Activated naive CD4-positive, alpha-beta T cell treated with anti-CD3 and anti-CD28 coated beads, Interleukin-2, amount 10 ng/mL, durations not matched to agents 7 days and 5 days (primary cell): Measurements from ENCODE around the gene CFAP57.
"Not testable (repeated sequence)": the region's sequence is repeated elsewhere in the genome, so short reads cannot be mapped to it uniquely, and the experiment has no call there.

ENCODE experiments used
- CTCF ChIA-PET: fragments of 350-600 bp; sonication (Branson Sonifier 250); formaldehyde crosslinking; loops from one replicate; lab custom pipeline; 2021; ENCODE audit warnings: antibody characterized with exemption; lab: Charles Lee
- DNase-seq: peaks from one replicate; pipeline ENCODE4 v3.0.0-alpha.2; 2020
- H3K27ac Mint-ChIP-seq: one replicate; pipeline ENCODE4 v1.8.0; 2021; ENCODE audit warnings: mild to moderate bottlenecking, moderate library complexity, mixed read lengths
- H3K27me3 Mint-ChIP-seq: one replicate; pipeline ENCODE4 v1.8.0; 2021; ENCODE audit warnings: mild to moderate bottlenecking, mixed read lengths
- H3K36me3 Mint-ChIP-seq: one replicate; pipeline ENCODE4 v1.8.0; 2021; ENCODE audit warnings: mixed read lengths
- H3K4me1 Mint-ChIP-seq: one replicate; pipeline ENCODE4 v1.8.0; 2021; ENCODE audit warnings: mixed read lengths
- H3K4me3 Mint-ChIP-seq: one replicate; pipeline ENCODE4 v1.8.0; 2021; ENCODE audit warnings: mild to moderate bottlenecking, moderate library complexity, mixed read lengths
- H3K9me3 Mint-ChIP-seq: one replicate; pipeline ENCODE4 v1.8.0; 2021; ENCODE audit warnings: mixed read lengths

CFAP57 gene

GRCh38 chr1:43171876-43172526 is at the start of gene CFAP57, which contains the start of gene EBNA1BP2:
Gene CFAP57, plus strand, starts transcription at chr1:43172330. Its CDS starts 424 bp downstream, at chr1:43172754.
Gene EBNA1BP2, minus strand, starts transcription at chr1:43172290. Its CDS starts 172 bp downstream, at chr1:43172118.
- peaks cover 30% of the 10 kb centered on the region for H3K4me1 Mint-ChIP-seq
- CTCF ChIA-PET, result interaction anchor here (1.2 kb wide), 1 partner anchor 99 kb away, joined by 3 read pairs; no protein-coding TSS in a partner anchor
- no peaks in the 10 kb centered on the region for H3K9me3 Mint-ChIP-seq

GRCh38 chr1:43123031-43123430 is 49.1 kb upstream of the CFAP57 start:
- H3K4me1 Mint-ChIP-seq, result no peaks in the 10 kb centered on the region
- no peak overlapping the region for H3K4me3 Mint-ChIP-seq
- no peaks in the 10 kb centered on the region for H3K9me3 Mint-ChIP-seq
- peaks cover 33% of the 10 kb centered on the region for H3K27me3 Mint-ChIP-seq
- CTCF ChIA-PET, result no interaction called here
- no peak for DNase-seq
- no peak overlapping the region for H3K27ac Mint-ChIP-seq
- H3K36me3 Mint-ChIP-seq, result no peaks in the 10 kb centered on the region

More at GRCh38 chr1:43171876-43172526, at the start of gene CFAP57, which contains the start of gene EBNA1BP2:
- H3K27me3 Mint-ChIP-seq, result peaks cover 18% of the 10 kb centered on the region
- peak; percentile 95 for DNase-seq
- peak within 1 kb of the TSS; percentile 87 for H3K27ac Mint-ChIP-seq
- H3K36me3 Mint-ChIP-seq, result peaks cover 35% of the 10 kb centered on the region
- peak within 1 kb of the TSS; percentile 98 for H3K4me3 Mint-ChIP-seq

GRCh38 chr1:43128816-43129215 is 43.3 kb upstream of the CFAP57 start:
- Mint-ChIP-seq H3K9me3 (no peaks in the 10 kb centered on the region), H3K27ac (no peak overlapping the region), H3K4me1 (no peaks in the 10 kb centered on the region), H3K36me3 (no peaks in the 10 kb centered on the region), H3K4me3 (no peak overlapping the region), H3K27me3 (peaks cover 33% of the 10 kb centered on the region)
- no peak for DNase-seq
- CTCF ChIA-PET, result no interaction called here

- no peak overlapping the region for H3K27ac Mint-ChIP-seq
- H3K36me3 Mint-ChIP-seq, result no peaks in the 10 kb centered on the region
- no peak for DNase-seq
- H3K27me3 Mint-ChIP-seq, result peaks cover 36% of the 10 kb centered on the region
- H3K9me3 Mint-ChIP-seq, result no peaks in the 10 kb centered on the region
- H3K4me3 Mint-ChIP-seq, result no peak overlapping the region
- CTCF ChIA-PET, result no interaction called here
- no peaks in the 10 kb centered on the region for H3K4me1 Mint-ChIP-seq
Measured at GRCh38 chr1:43129426-43129825, 42.7 kb upstream of the CFAP57 start.

GRCh38 chr1:43134068-43134467 is 38.1 kb upstream of the CFAP57 start:
- no peak for DNase-seq
- H3K9me3 Mint-ChIP-seq, result no peaks in the 10 kb centered on the region
- H3K27me3 Mint-ChIP-seq, result peaks cover 30% of the 10 kb centered on the region
- no peak overlapping the region for H3K4me3 Mint-ChIP-seq
- no peaks in the 10 kb centered on the region for H3K4me1 Mint-ChIP-seq
- no peak overlapping the region for H3K27ac Mint-ChIP-seq
- CTCF ChIA-PET, result no interaction called here
- no peaks in the 10 kb centered on the region for H3K36me3 Mint-ChIP-seq

- Mint-ChIP-seq H3K9me3 (no peaks in the 10 kb centered on the region), H3K36me3 (no peaks in the 10 kb centered on the region), H3K4me3 (no peak overlapping the region), H3K27ac (no peak overlapping the region), H3K27me3 (peaks cover 27% of the 10 kb centered on the region), H3K4me1 (no peaks in the 10 kb centered on the region)
- CTCF ChIA-PET, result no interaction called here
- DNase-seq, result no peak
Measured at GRCh38 chr1:43134640-43135039, 37.5 kb upstream of the CFAP57 start.

GRCh38 chr1:43135857-43136781 is 36.0 kb upstream of the CFAP57 start:
- Mint-ChIP-seq H3K4me1 (no peaks in the 10 kb centered on the region), H3K27ac (no peak overlapping the region), H3K36me3 (no peaks in the 10 kb centered on the region), H3K9me3 (no peaks in the 10 kb centered on the region), H3K4me3 (no peak overlapping the region), H3K27me3 (peaks cover 31% of the 10 kb centered on the region)
- no peak for DNase-seq
- CTCF ChIA-PET, result no interaction called here

GRCh38 chr1:43137445-43138052 is 34.6 kb upstream of the CFAP57 start:
- CTCF ChIA-PET, result no interaction called here
- H3K9me3 Mint-ChIP-seq, result no peaks in the 10 kb centered on the region

GRCh38 chr1:43139295-43139694 is 32.8 kb upstream of the CFAP57 start:
- DNase-seq, CTCF ChIA-PET, H3K4me3 Mint-ChIP-seq, H3K36me3 Mint-ChIP-seq, H3K27ac Mint-ChIP-seq, H3K4me1 Mint-ChIP-seq, H3K9me3 Mint-ChIP-seq: not testable (repeated sequence)
- H3K27me3 Mint-ChIP-seq, result peaks cover 32% of the 10 kb centered on the region

More at GRCh38 chr1:43137445-43138052, 34.6 kb upstream of the CFAP57 start:
- H3K27me3 Mint-ChIP-seq, result peaks cover 25% of the 10 kb centered on the region
- H3K4me1 Mint-ChIP-seq, result no peaks in the 10 kb centered on the region
- H3K36me3 Mint-ChIP-seq, result no peaks in the 10 kb centered on the region
- DNase-seq, result no peak
- no peak overlapping the region for H3K27ac Mint-ChIP-seq
- no peak overlapping the region for H3K4me3 Mint-ChIP-seq

GRCh38 chr1:43140010-43140409 is 32.1 kb upstream of the CFAP57 start:
- H3K27me3 Mint-ChIP-seq, result peaks cover 35% of the 10 kb centered on the region

GRCh38 chr1:43140583-43140982 is 31.5 kb upstream of the CFAP57 start:
- no peak overlapping the region for H3K27ac Mint-ChIP-seq
- H3K27me3 Mint-ChIP-seq, result peaks cover 34% of the 10 kb centered on the region
- CTCF ChIA-PET, result no interaction called here

More at GRCh38 chr1:43140010-43140409, 32.1 kb upstream of the CFAP57 start:
- H3K27ac Mint-ChIP-seq, result no peak overlapping the region
- CTCF ChIA-PET, result no interaction called here
- no peak overlapping the region for H3K4me3 Mint-ChIP-seq
- H3K4me1 Mint-ChIP-seq, result no peaks in the 10 kb centered on the region
- H3K9me3 Mint-ChIP-seq, result no peaks in the 10 kb centered on the region
- DNase-seq, result no peak
- H3K36me3 Mint-ChIP-seq, result no peaks in the 10 kb centered on the region

GRCh38 chr1:43143441-43143888 is 28.7 kb upstream of the CFAP57 start:
- Mint-ChIP-seq H3K4me3 (no peak overlapping the region), H3K4me1 (peaks cover 8% of the 10 kb centered on the region), H3K9me3 (no peaks in the 10 kb centered on the region), H3K27ac (no peak overlapping the region), H3K36me3 (no peaks in the 10 kb centered on the region), H3K27me3 (peaks cover 44% of the 10 kb centered on the region)
- CTCF ChIA-PET, result no interaction called here
- DNase-seq, result no peak

More at GRCh38 chr1:43140583-43140982, 31.5 kb upstream of the CFAP57 start:
- H3K4me3 Mint-ChIP-seq, result no peak overlapping the region
- DNase-seq, result no peak
- no peaks in the 10 kb centered on the region for H3K4me1 Mint-ChIP-seq
- H3K9me3 Mint-ChIP-seq, result no peaks in the 10 kb centered on the region
- H3K36me3 Mint-ChIP-seq, result no peaks in the 10 kb centered on the region

GRCh38 chr1:43144237-43144636 is 27.9 kb upstream of the CFAP57 start:
- H3K4me3 Mint-ChIP-seq, result no peak overlapping the region
- H3K27ac Mint-ChIP-seq, result no peak overlapping the region
- no peaks in the 10 kb centered on the region for H3K9me3 Mint-ChIP-seq
- H3K36me3 Mint-ChIP-seq, result no peaks in the 10 kb centered on the region
- CTCF ChIA-PET, result no interaction called here
- H3K4me1 Mint-ChIP-seq, result peaks cover 10% of the 10 kb centered on the region
- H3K27me3 Mint-ChIP-seq, result peaks cover 51% of the 10 kb centered on the region
- DNase-seq, result no peak
